ENCODE results near the gene BCO2.

BCO2 gene

GRCh38 chr11:112249871-112250610, 74.7 kb downstream of the BCO2 start:
- no peak for DNase-seq (ENCODE audit: low spot score)

DNA sequence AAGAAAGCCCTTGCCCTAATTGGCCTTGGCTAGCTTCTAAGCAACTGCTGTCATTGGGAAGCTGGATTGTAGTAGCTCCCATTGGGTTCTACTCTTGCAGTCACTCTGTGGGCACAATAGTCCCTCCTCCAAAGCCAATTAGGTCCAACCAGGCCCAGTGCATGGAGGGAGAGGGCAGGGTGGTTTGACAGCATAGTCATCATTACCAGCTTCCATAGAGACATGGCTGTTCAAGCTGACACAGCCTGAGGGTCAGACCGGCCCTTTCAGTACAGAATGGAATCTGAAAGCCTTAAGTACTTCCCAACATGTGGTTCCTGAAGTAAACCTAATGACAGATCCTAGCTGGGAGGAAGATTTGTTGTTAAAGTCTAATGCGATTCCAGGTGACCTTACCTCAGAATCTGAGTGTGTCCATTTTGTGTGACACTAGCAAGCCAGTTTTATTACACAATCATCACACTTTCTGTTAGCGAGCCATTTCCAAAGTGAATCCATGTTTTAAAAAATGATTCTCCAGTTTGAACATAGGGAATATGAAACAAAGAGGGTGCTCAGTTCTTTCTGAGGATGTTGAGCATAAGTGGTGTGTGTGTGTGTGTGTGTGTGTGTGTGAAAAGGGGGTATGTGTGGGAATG, 78.4 kb downstream of the BCO2 start:
- DNase-seq (ENCODE audit: low spot score): no peak

DNA sequence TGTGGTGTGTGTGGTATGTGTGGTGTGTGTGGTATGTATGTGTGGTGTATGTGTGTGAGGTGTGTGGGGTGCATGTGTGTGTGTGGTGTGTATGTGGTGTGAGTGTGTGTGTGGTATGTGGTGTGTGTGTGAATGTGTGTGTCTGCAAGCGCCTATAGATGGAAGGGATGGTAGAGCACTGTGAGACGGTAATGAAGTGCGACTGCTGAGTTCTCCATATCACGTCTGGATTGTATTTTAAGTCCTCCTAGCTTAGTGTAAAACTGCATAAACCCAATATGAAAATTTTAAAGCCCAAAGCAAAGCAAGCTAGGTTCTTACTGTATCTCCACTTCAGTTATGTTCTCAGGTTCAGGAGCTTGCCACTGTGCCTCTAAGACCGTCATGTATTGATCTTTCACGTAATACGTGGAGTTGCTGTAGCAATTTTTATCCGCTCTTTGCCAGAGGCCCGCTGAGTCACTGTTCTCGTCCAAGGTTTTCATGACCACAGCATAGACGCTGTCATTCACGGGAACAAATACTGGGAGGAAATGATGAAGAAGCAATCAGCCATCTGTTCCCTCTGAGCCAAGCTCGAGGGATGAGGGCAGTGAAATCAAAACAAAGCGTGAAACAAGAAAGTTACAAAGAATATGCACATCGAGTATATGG, 79.9 kb downstream of the BCO2 start:
- DNase-seq (ENCODE audit: low spot score): peak; percentile 8

DNA sequence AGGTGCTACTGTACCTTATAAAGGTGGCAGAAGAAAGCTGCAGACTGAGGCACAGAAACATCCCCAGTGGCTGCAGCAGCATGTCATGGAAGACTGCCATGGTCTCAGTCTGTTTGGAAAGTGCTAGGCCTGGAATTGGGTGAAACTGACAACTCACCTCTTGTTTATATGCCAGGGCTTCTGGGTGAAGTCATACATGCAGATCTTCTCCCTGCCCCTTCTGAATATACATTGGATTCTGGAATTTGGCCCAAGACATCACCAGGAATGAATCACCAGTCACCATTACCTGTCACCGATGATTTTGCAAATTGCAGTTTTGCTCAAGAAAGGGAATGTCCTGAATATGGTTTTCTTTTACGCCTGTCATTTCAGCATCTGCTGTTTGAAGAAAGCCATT, 85.2 kb downstream of the BCO2 start, which contains the start of gene PLET1:
TSS of gene PLET1 (minus strand) at position 371 of the 400 bp plus-strand sequence. CDS start at position 100, 271 bp downstream.
- DNase-seq (ENCODE audit: low spot score): no peak

- DNase-seq (ENCODE audit: low spot score): no peak
Observed at GRCh38 chr11:112265659-112266409, 90.5 kb downstream of the BCO2 start.

GRCh38 chr11:112266410-112266778, 91.1 kb downstream of the BCO2 start:
- DNase-seq (ENCODE audit: low spot score): no peak

- DNase-seq (ENCODE audit: low spot score): no peak
Observed at GRCh38 chr11:112267188-112267591, 91.9 kb downstream of the BCO2 start.

DNA sequence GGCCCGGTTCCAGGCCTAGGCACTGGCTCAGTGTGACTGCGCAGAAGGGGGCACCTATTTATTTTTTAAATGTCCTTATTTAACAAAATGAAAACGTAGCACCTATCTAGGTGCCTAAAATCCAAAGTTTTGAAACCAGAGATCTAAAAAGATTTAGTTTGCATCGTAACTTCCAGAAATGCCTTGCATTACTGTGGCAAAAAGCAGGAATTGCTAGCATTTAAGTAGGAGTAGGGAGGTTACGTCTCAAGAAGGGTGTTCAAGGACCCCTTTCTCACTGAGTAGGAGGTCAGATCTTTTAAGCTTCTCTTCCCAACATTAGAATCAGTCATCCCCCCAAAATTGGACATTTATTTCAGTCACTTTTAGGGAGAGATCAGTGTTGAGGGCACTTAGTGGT, 93.1 kb downstream of the BCO2 start:
- no peak for DNase-seq (ENCODE audit: low spot score)
